ENCODE results near the gene ABHD12. TPM values are rescaled to one million over a fixed set of nuclear protein-coding genes. Genes with fewer than 3 reads are reported as not detected.

ABHD12 gene
- total and polyA plus RNA-seq, 8 donors = 11.1 to 99.1 (median 44.0) TPM

- H3K36me3 ChIP-seq = peaks cover 59 to 100% (median 100%) of the 10 kb centered on the region in 4 donors
- H3K4me1 ChIP-seq = peaks cover 0 to 10% (median 3%) of the 10 kb centered on the region in 4 donors
- intact Hi-C loops (cut with DNase I; ENCODE audit: low total_unique reads) = no loop called here
- TF ChIP-seq CTCF (IDR thresholded peaks at IDR 0.05) (no peak), POLR2AphosphoS5 (IDR thresholded peaks at IDR 0.05) (no peak), EP300 (IDR thresholded peaks at IDR 0.05) (no peak), POLR2A (IDR thresholded peaks at IDR 0.05) (no peak)
- WGBS, 5 donors = 85 to 96% (median 91%) methylated on average over 9 to 24 of the region's 24 CpGs
- no peaks in the 10 kb centered on the region for H3K9me3 ChIP-seq
- no peak overlapping the region for H3K27ac ChIP-seq
- no peak overlapping the region for H3K4me3 ChIP-seq
- peak in 1 of 2 donors; percentile 20 for DNase-seq
- no peaks in the 10 kb centered on the region for H3K27me3 ChIP-seq
These were observed 114.0 kb downstream of the ABHD12 start for GRCh38 chr20:25276533-25277050.

GRCh38 chr20:25275813-25276532 is 114.7 kb downstream of the ABHD12 start:
- Histone ChIP-seq H3K4me3 (no peak overlapping the region), H3K4me1 (peaks cover 0 to 10% (median 3%) of the 10 kb centered on the region in 4 donors), H3K36me3 (peaks cover 59 to 100% (median 100%) of the 10 kb centered on the region in 4 donors), H3K9me3 (no peaks in the 10 kb centered on the region), H3K27me3 (no peaks in the 10 kb centered on the region), H3K27ac (no peak overlapping the region)
- intact Hi-C loops (cut with DNase I; ENCODE audit: low total_unique reads) = no loop called here
- TF ChIP-seq CTCF (IDR thresholded peaks at IDR 0.05) = no peak
- TF ChIP-seq POLR2AphosphoS5 (IDR thresholded peaks at IDR 0.05) = no peak
- no peak for TF ChIP-seq POLR2A (IDR thresholded peaks at IDR 0.05)
- TF ChIP-seq EP300 (IDR thresholded peaks at IDR 0.05) = no peak
- peak in 1 of 2 donors; percentile 20 for DNase-seq
- 93 to 96% (median 96%) methylated on average over 16 to 20 of the region's 20 CpGs for WGBS, 5 donors

GRCh38 chr20:25274891-25275812 is 115.5 kb downstream of the ABHD12 start:
- intact Hi-C loops (cut with DNase I; ENCODE audit: low total_unique reads) = no loop called here
- Histone ChIP-seq H3K36me3 (peaks cover 56 to 100% (median 100%) of the 10 kb centered on the region in 4 donors), H3K4me3 (no peak overlapping the region), H3K4me1 (peaks cover 0 to 7% (median under 1%) of the 10 kb centered on the region in 4 donors), H3K27ac (no peak overlapping the region), H3K27me3 (no peaks in the 10 kb centered on the region), H3K9me3 (no peaks in the 10 kb centered on the region)
- 91 to 96% (median 94%) methylated on average over 30 to 32 of the region's 32 CpGs for WGBS, 5 donors
- TF ChIP-seq EP300 (IDR thresholded peaks at IDR 0.05) = no peak
- TF ChIP-seq POLR2A (IDR thresholded peaks at IDR 0.05) = no peak
- no peak for TF ChIP-seq POLR2AphosphoS5 (IDR thresholded peaks at IDR 0.05)
- no peak for TF ChIP-seq CTCF (IDR thresholded peaks at IDR 0.05)
- DNase-seq = peak in 1 of 2 donors; percentile 24

GRCh38 chr20:25274481-25274880 is 116.2 kb downstream of the ABHD12 start:
- WGBS, 5 donors = 91 to 97% (median 95%) methylated on average over 20 of the region's 20 CpGs

More at GRCh38 chr20:25274481-25274880, 116.2 kb downstream of the ABHD12 start:
- Histone ChIP-seq H3K27ac (no peak overlapping the region), H3K4me1 (no peaks in the 10 kb centered on the region), H3K4me3 (no peak overlapping the region), H3K27me3 (no peaks in the 10 kb centered on the region), H3K36me3 (peaks cover 60 to 100% (median 99%) of the 10 kb centered on the region in 4 donors), H3K9me3 (no peaks in the 10 kb centered on the region)
- DNase-seq = peak in 1 of 2 donors; percentile 11
- TF ChIP-seq EP300 (IDR thresholded peaks at IDR 0.05) = no peak
- TF ChIP-seq POLR2A (IDR thresholded peaks at IDR 0.05) = no peak
- TF ChIP-seq CTCF (IDR thresholded peaks at IDR 0.05) = no peak
- TF ChIP-seq POLR2AphosphoS5 (IDR thresholded peaks at IDR 0.05) = no peak
- intact Hi-C loops (cut with DNase I; ENCODE audit: low total_unique reads) = no loop called here

Data from stomach (tissue), 9 donors.